Measurements from ENCODE around the gene ABCD4. TPM values are rescaled to one million over a fixed set of nuclear protein-coding genes. Genes with fewer than 3 reads are reported as not detected.

ABCD4 gene
- total and polyA plus RNA-seq, 4 donors: 20.4 to 34.4 (median 29.1) TPM

- peak overlapping the region; percentile 82 to 92 (median 88) for H3K4me3 ChIP-seq (ENCODE audit: low read depth in 1 of 3, low read length in 3 of 3)
- H3K27me3 ChIP-seq (ENCODE audit: control insufficient read depth in 4 of 4, insufficient read depth in 4 of 4, low read length in 3 of 4): no peaks in the 10 kb centered on the region
- H3K9me3 ChIP-seq (ENCODE audit: control insufficient read depth in 4 of 4, low read length in 3 of 4): no peaks in the 10 kb centered on the region
- TF ChIP-seq GABPA (IDR thresholded peaks at IDR 0.05 in 1 of 2, conservative IDR thresholded peaks at IDR 0.05 in 1 of 2) (no peak), JUND (IDR thresholded peaks at IDR 0.05) (no peak), CTCF (IDR thresholded peaks at IDR 0.05; ENCODE audit: low read depth, low read length, missing input control) (peak; percentile 52), RAD21 (IDR thresholded peaks at IDR 0.05) (peak in 1 of 2 donors; percentile 10)
- H3K27ac ChIP-seq (ENCODE audit: low read depth in 1 of 2, low read length in 2 of 2): peak overlapping the region; percentile 68 to 90
- WGBS: under 1% methylated on average over 6 of the region's 6 CpGs
- DNase-seq (ENCODE audit: low spot score): no peak
- peaks cover 0 to 16% (median 8%) of the 10 kb centered on the region in 4 donors for H3K36me3 ChIP-seq (ENCODE audit: control insufficient read depth in 4 of 4, insufficient read depth in 3 of 4, low read depth in 1 of 4, low read length in 3 of 4)
- peaks cover 3 to 10% (median 7%) of the 10 kb centered on the region in 4 donors for H3K4me1 ChIP-seq (ENCODE audit: control insufficient read depth in 4 of 4, insufficient read depth in 4 of 4, low read length in 3 of 4)
- H3K9ac ChIP-seq (ENCODE audit: low read depth in 1 of 2, low read length in 2 of 2): peak overlapping the region; percentile 75 to 95
These were observed 544 bp downstream of the ABCD4 start for GRCh38 chr14:74302152-74302628.

- H3K27me3 ChIP-seq (ENCODE audit: control insufficient read depth in 4 of 4, insufficient read depth in 4 of 4, low read length in 3 of 4): no peaks in the 10 kb centered on the region
- H3K36me3 ChIP-seq (ENCODE audit: control insufficient read depth in 4 of 4, insufficient read depth in 3 of 4, low read depth in 1 of 4, low read length in 3 of 4): peaks cover 0 to 21% (median 12%) of the 10 kb centered on the region in 4 donors
- DNase-seq (ENCODE audit: low spot score): no peak
- peak overlapping the region; percentile 68 to 90 for H3K27ac ChIP-seq (ENCODE audit: low read depth in 1 of 2, low read length in 2 of 2)
- H3K4me1 ChIP-seq (ENCODE audit: control insufficient read depth in 4 of 4, insufficient read depth in 4 of 4, low read length in 3 of 4): peaks cover 3 to 10% (median 7%) of the 10 kb centered on the region in 4 donors
- H3K9ac ChIP-seq (ENCODE audit: low read depth in 1 of 2, low read length in 2 of 2): peak overlapping the region in 1 of 2 donors; percentile 75
- peak overlapping the region; percentile 82 to 92 (median 88) for H3K4me3 ChIP-seq (ENCODE audit: low read depth in 1 of 3, low read length in 3 of 3)
- TF ChIP-seq YY1 (IDR thresholded peaks at IDR 0.05): no peak
- TF ChIP-seq MAX (IDR thresholded peaks at IDR 0.05): no peak
- TF ChIP-seq RXRA (IDR thresholded peaks at IDR 0.05): no peak
- TF ChIP-seq REST (IDR thresholded peaks at IDR 0.05): no peak
- no peak for TF ChIP-seq HNF4A (conservative IDR thresholded peaks at IDR 0.05)
- no peak for TF ChIP-seq FOXA2 (IDR thresholded peaks at IDR 0.05)
- no peak for TF ChIP-seq NR2F2 (IDR thresholded peaks at IDR 0.05)
- no peak for TF ChIP-seq ZBTB33 (IDR thresholded peaks at IDR 0.05)
- no peak for TF ChIP-seq SP1 (IDR thresholded peaks at IDR 0.05)
- TF ChIP-seq HNF4G (IDR thresholded peaks at IDR 0.05): no peak
- TF ChIP-seq RAD21 (IDR thresholded peaks at IDR 0.05): no peak
- TF ChIP-seq CTCF (IDR thresholded peaks at IDR 0.05; ENCODE audit: low read depth, low read length, missing input control): no peak
- no peak for TF ChIP-seq GABPA (IDR thresholded peaks at IDR 0.05 in 1 of 2, conservative IDR thresholded peaks at IDR 0.05 in 1 of 2)
- no peak for TF ChIP-seq TAF1 (conservative IDR thresholded peaks at IDR 0.05)
- no peak for TF ChIP-seq FOXA1 (IDR thresholded peaks at IDR 0.05)
- TF ChIP-seq EGR1 (IDR thresholded peaks at IDR 0.05; ENCODE audit: low read depth in 2 of 2): no peak
- TF ChIP-seq JUND (IDR thresholded peaks at IDR 0.05): no peak
- TF ChIP-seq ATF3 (IDR thresholded peaks at IDR 0.05): no peak
- H3K9me3 ChIP-seq (ENCODE audit: control insufficient read depth in 4 of 4, low read length in 3 of 4): no peaks in the 10 kb centered on the region
- WGBS: 24% methylated on average over 22 of the region's 22 CpGs
These were observed 1.1 kb downstream of the ABCD4 start for GRCh38 chr14:74301594-74302151.

All from liver (tissue), 9 donors.